GM23338 (cell line): ENCODE results near the gene C14orf180. TPM values are rescaled to one million over a fixed set of nuclear protein-coding genes. Genes with fewer than 3 reads are reported as not detected.

Experiments
- ATAC-seq: fragments of 200-7000 bp; cut with Tn5 transposase; 3 replicates; pipeline ENCODE4 v1.9.1; 2020
- DNase-seq: peaks from one replicate; pipeline ENCODE4 v3.0.0-alpha.2; 2015; ENCODE audit warnings: low spot score
- H2AFZ ChIP-seq: fragments of 200-600 bp; sonication (generic); 2 replicates; pipeline ENCODE4 v1.8.0; 2016; ENCODE audit warnings: antibody characterized with exemption, mild to moderate bottlenecking, moderate library complexity
- H3F3A ChIP-seq: fragments of 200-600 bp; sonication (generic); replicated peaks from 2 replicates; pipeline ENCODE4 v1.8.0; 2017; ENCODE audit warnings: antibody characterized with exemption, mixed run types, low read depth
- H3K27ac ChIP-seq: fragments of 200-600 bp; sonication (generic); 2 replicates; pipeline ENCODE4 v1.6.1; 2016; ENCODE audit warnings: low read depth
- H3K27me3 ChIP-seq: fragments of 200-600 bp; sonication (generic); 2 replicates; pipeline ENCODE4 v1.8.0; 2016; ENCODE audit warnings: mild to moderate bottlenecking, mixed run types, moderate library complexity; ENCODE audit not compliant: insufficient read depth
- H3K36me3 ChIP-seq: fragments of 200-600 bp; sonication (generic); 2 replicates; pipeline ENCODE4 v1.8.0; 2016; ENCODE audit warnings: mild to moderate bottlenecking; ENCODE audit not compliant: insufficient read depth
- H3K4me1 ChIP-seq: fragments of 200-600 bp; sonication (generic); 2 replicates; pipeline ENCODE4 v1.8.0; 2016; ENCODE audit warnings: mild to moderate bottlenecking, moderate library complexity; ENCODE audit not compliant: insufficient read depth
- H3K4me2 ChIP-seq: fragments of 200-600 bp; sonication (generic); 2 replicates; pipeline ENCODE4 v1.7.1; 2017; ENCODE audit warnings: mixed run types
- H3K4me3 ChIP-seq: fragments of 200-600 bp; sonication (generic); 2 replicates; pipeline ENCODE4 v1.6.1; 2016; ENCODE audit warnings: mixed run types
- H3K79me2 ChIP-seq: fragments of 200-600 bp; sonication (generic); replicated peaks from 2 replicates; pipeline ENCODE4 v1.8.0; 2017; ENCODE audit warnings: mild to moderate bottlenecking; ENCODE audit not compliant: insufficient read depth
- H3K9me2 ChIP-seq: fragments of 200-600 bp; sonication (generic); 2 replicates; pipeline ENCODE4 v1.8.0; 2017; ENCODE audit not compliant: insufficient read depth
- H4K20me1 ChIP-seq: fragments of 200-600 bp; sonication (generic); replicated peaks from 2 replicates; pipeline ENCODE4 v1.8.0; 2017; ENCODE audit warnings: mild to moderate bottlenecking; ENCODE audit not compliant: insufficient read depth
- H3K27ac Mint-ChIP-seq: 2 replicates; pipeline ENCODE4 v1.8.0; 2020; ENCODE audit warnings: inconsistent platforms, mild to moderate bottlenecking, moderate library complexity, mixed read lengths
- H3K27me3 Mint-ChIP-seq: 3 replicates; pipeline ENCODE4 v1.8.0; 2022; ENCODE audit warnings: low read depth, mild to moderate bottlenecking, moderate library complexity, mixed read lengths, inconsistent platforms; ENCODE audit not compliant: insufficient read depth, poor library complexity
- H3K36me3 Mint-ChIP-seq: 3 replicates; pipeline ENCODE4 v1.8.0; 2021; ENCODE audit warnings: low read depth, mild to moderate bottlenecking, inconsistent platforms, moderate library complexity, mixed read lengths
- H3K4me1 Mint-ChIP-seq: 3 replicates; pipeline ENCODE4 v1.8.0; 2020; ENCODE audit warnings: mild to moderate bottlenecking, inconsistent platforms, mixed read lengths
- H3K4me3 Mint-ChIP-seq: 3 replicates; pipeline ENCODE4 v1.8.0; 2021; ENCODE audit warnings: moderate library complexity, mild to moderate bottlenecking, inconsistent platforms, mixed read lengths
- H3K9me3 Mint-ChIP-seq: 3 replicates; pipeline ENCODE4 v1.8.0; 2020; ENCODE audit warnings: moderate library complexity, mild to moderate bottlenecking, inconsistent platforms, mixed read lengths
- CREB1 ChIP-seq: fragments of 250-450 bp; sonication (Bioruptor Pico); IDR thresholded peaks from 2 replicates; pipeline ENCODE4 v1.5.0; 2020; ENCODE audit warnings: low read depth, mild to moderate bottlenecking, moderate library complexity
- ETS1 ChIP-seq: IDR thresholded peaks from 2 replicates; pipeline ENCODE4 v1.6.1; 2016; ENCODE audit warnings: antibody characterized with exemption
- EZH2 ChIP-seq: fragments of 200-600 bp; sonication (generic); IDR thresholded peaks from one replicate; pipeline ENCODE4 v1.8.0; 2017; ENCODE audit warnings: antibody characterized with exemption, mild to moderate bottlenecking, low read depth; ENCODE audit not compliant: unreplicated experiment
- EZH2phosphoT487 ChIP-seq: fragments of 200-600 bp; sonication (generic); IDR thresholded peaks from one replicate; pipeline ENCODE4 v1.8.1; 2018; ENCODE audit warnings: antibody characterized with exemption; ENCODE audit not compliant: unreplicated experiment
- JUNB ChIP-seq: IDR thresholded peaks from one replicate; pipeline ENCODE4 v1.6.1; 2016; ENCODE audit warnings: antibody characterized with exemption; ENCODE audit not compliant: unreplicated experiment
- NANOG ChIP-seq: IDR thresholded peaks from 2 replicates; pipeline ENCODE4 v1.6.1; 2016; ENCODE audit warnings: antibody characterized with exemption, borderline replicate concordance
- POLR2AphosphoS5 ChIP-seq: IDR thresholded peaks from 2 replicates; pipeline ENCODE4 v1.6.1; 2016; ENCODE audit warnings: antibody characterized with exemption, low read depth
- STAT1 ChIP-seq: IDR thresholded peaks from one replicate; pipeline ENCODE4 v1.6.1; 2016; ENCODE audit warnings: antibody characterized with exemption; ENCODE audit not compliant: unreplicated experiment
- ZNF114 ChIP-seq: fragments of 250-450 bp; sonication (Bioruptor Pico); IDR thresholded peaks from 2 replicates; pipeline ENCODE4 v1.5.0; 2020; ENCODE audit warnings: mild to moderate bottlenecking, moderate library complexity
- ZNF331 ChIP-seq: fragments of 250-450 bp; sonication (Bioruptor Pico); IDR thresholded peaks from 2 replicates; pipeline ENCODE4 v1.5.0; 2020; ENCODE audit warnings: low read depth, mild to moderate bottlenecking, moderate library complexity
- polyA plus RNA-seq: library from polyadenylated mRNA; unstranded; fragments of >200 nt; fragmentation: Nextera tagmentation; extraction: Ambion mirVana; gene quantifications from 2 replicates; pipeline ENCODE4 v1.2.1, GENCODE V29; 2016
- total RNA-seq: library from RNA; depleted of rRNA; stranded (reverse); fragments of >200 nt; shearing (Covaris generic); gene quantifications from 2 replicates; pipeline ENCODE4 v1.2.3, GENCODE V29; 2014
- TF ChIP-seq, protein P1 (sequence below): fragments of 250-450 bp; sonication (Bioruptor Pico); IDR thresholded peaks from 2 replicates; pipeline ENCODE4 v1.5.0; 2020; ENCODE audit warnings: mild to moderate bottlenecking, moderate library complexity
- TF ChIP-seq, protein P2 (sequence below): IDR thresholded peaks from one replicate; pipeline ENCODE4 v1.6.1; 2018; ENCODE audit warnings: antibody characterized with exemption; ENCODE audit not compliant: unreplicated experiment

The C14orf180 gene
- total and polyA plus RNA-seq, 2 experiments from 2014 or later: not detected

- Mint-ChIP-seq H3K4me3 (no peak overlapping the region), H3K27ac (no peak overlapping the region), H3K36me3 (no peaks in the 10 kb centered on the region), H3K27me3 (peaks cover 4% of the 10 kb centered on the region), H3K9me3 (no peaks in the 10 kb centered on the region), H3K4me1 (peaks cover 3% of the 10 kb centered on the region; the same call in 1 of the 3 replicates)
- DNase-seq (no peak), ATAC-seq (no peak)
- H3F3A ChIP-seq: no peaks in the 10 kb centered on the region
- no peaks in the 10 kb centered on the region for H3K27me3 ChIP-seq
- no peaks in the 10 kb centered on the region for H4K20me1 ChIP-seq
- H3K27ac ChIP-seq: no peak overlapping the region
- H3K9me2 ChIP-seq: no peaks in the 10 kb centered on the region
- H2AFZ ChIP-seq: no peak overlapping the region
- H3K79me2 ChIP-seq: no peaks in the 10 kb centered on the region
- no peak overlapping the region for H3K4me2 ChIP-seq
- H3K36me3 ChIP-seq: no peaks in the 10 kb centered on the region
- H3K4me1 ChIP-seq: no peaks in the 10 kb centered on the region
- TF ChIP-seq JUNB (no peak), ZNF331 (CRISPR knock-in tag) (no peak), NANOG (no peak)
- no peak overlapping the region for H3K4me3 ChIP-seq
Observed at GRCh38 chr14:104573930-104574329, 5.6 kb upstream of the C14orf180 start.

GRCh38 chr14:104574536-104574935 lies 5.0 kb upstream of the C14orf180 start:
- Histone ChIP-seq H3K4me1 (no peaks in the 10 kb centered on the region), H3K36me3 (no peaks in the 10 kb centered on the region), H4K20me1 (no peaks in the 10 kb centered on the region), H3K9me2 (no peaks in the 10 kb centered on the region), H2AFZ (no peak overlapping the region), H3K27me3 (no peaks in the 10 kb centered on the region), H3K4me3 (no peak overlapping the region), H3K4me2 (no peak overlapping the region), H3K79me2 (no peaks in the 10 kb centered on the region), H3F3A (no peaks in the 10 kb centered on the region), H3K27ac (no peak overlapping the region)
- Mint-ChIP-seq H3K27me3 (peaks cover 2% of the 10 kb centered on the region), H3K9me3 (no peaks in the 10 kb centered on the region), H3K4me1 (peaks cover 3% of the 10 kb centered on the region; the same call in 1 of the 3 replicates), H3K27ac (no peak overlapping the region), H3K36me3 (no peaks in the 10 kb centered on the region), H3K4me3 (no peak overlapping the region)
- ATAC-seq (no peak), DNase-seq (no peak)
- TF ChIP-seq ZNF114 (no peak), EZH2phosphoT487 (no peak), STAT1 (no peak), NANOG (no peak), POLR2AphosphoS5 (no peak), ZNF331 (CRISPR knock-in tag) (no peak), JUNB (no peak), EZH2 (no peak), CREB1 (CRISPR knock-in tag) (no peak), ETS1 (no peak)
- TF ChIP-seq, protein P1, sequence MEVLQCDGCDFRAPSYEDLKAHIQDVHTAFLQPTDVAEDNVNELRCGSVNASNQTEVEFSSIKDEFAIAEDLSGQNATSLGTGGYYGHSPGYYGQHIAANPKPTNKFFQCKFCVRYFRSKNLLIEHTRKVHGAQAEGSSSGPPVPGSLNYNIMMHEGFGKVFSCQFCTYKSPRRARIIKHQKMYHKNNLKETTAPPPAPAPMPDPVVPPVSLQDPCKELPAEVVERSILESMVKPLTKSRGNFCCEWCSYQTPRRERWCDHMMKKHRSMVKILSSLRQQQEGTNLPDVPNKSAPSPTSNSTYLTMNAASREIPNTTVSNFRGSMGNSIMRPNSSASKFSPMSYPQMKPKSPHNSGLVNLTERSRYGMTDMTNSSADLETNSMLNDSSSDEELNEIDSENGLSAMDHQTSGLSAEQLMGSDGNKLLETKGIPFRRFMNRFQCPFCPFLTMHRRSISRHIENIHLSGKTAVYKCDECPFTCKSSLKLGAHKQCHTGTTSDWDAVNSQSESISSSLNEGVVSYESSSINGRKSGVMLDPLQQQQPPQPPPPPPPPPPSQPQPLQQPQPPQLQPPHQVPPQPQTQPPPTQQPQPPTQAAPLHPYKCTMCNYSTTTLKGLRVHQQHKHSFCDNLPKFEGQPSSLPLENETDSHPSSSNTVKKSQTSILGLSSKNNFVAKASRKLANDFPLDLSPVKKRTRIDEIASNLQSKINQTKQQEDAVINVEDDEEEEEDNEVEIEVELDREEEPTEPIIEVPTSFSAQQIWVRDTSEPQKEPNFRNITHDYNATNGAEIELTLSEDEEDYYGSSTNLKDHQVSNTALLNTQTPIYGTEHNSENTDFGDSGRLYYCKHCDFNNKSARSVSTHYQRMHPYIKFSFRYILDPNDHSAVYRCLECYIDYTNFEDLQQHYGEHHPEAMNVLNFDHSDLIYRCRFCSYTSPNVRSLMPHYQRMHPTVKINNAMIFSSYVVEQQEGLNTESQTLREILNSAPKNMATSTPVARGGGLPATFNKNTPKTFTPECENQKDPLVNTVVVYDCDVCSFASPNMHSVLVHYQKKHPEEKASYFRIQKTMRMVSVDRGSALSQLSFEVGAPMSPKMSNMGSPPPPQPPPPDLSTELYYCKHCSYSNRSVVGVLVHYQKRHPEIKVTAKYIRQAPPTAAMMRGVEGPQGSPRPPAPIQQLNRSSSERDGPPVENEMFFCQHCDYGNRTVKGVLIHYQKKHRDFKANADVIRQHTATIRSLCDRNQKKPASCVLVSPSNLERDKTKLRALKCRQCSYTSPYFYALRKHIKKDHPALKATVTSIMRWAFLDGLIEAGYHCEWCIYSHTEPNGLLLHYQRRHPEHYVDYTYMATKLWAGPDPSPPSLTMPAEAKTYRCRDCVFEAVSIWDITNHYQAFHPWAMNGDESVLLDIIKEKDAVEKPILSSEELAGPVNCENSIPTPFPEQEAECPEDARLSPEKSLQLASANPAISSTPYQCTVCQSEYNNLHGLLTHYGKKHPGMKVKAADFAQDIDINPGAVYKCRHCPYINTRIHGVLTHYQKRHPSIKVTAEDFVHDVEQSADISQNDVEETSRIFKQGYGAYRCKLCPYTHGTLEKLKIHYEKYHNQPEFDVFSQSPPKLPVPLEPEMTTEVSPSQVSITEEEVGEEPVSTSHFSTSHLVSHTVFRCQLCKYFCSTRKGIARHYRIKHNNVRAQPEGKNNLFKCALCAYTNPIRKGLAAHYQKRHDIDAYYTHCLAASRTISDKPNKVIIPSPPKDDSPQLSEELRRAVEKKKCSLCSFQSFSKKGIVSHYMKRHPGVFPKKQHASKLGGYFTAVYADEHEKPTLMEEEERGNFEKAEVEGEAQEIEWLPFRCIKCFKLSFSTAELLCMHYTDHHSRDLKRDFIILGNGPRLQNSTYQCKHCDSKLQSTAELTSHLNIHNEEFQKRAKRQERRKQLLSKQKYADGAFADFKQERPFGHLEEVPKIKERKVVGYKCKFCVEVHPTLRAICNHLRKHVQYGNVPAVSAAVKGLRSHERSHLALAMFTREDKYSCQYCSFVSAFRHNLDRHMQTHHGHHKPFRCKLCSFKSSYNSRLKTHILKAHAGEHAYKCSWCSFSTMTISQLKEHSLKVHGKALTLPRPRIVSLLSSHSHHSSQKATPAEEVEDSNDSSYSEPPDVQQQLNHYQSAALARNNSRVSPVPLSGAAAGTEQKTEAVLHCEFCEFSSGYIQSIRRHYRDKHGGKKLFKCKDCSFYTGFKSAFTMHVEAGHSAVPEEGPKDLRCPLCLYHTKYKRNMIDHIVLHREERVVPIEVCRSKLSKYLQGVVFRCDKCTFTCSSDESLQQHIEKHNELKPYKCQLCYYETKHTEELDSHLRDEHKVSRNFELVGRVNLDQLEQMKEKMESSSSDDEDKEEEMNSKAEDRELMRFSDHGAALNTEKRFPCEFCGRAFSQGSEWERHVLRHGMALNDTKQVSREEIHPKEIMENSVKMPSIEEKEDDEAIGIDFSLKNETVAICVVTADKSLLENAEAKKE: no peak
- TF ChIP-seq, protein P2, sequence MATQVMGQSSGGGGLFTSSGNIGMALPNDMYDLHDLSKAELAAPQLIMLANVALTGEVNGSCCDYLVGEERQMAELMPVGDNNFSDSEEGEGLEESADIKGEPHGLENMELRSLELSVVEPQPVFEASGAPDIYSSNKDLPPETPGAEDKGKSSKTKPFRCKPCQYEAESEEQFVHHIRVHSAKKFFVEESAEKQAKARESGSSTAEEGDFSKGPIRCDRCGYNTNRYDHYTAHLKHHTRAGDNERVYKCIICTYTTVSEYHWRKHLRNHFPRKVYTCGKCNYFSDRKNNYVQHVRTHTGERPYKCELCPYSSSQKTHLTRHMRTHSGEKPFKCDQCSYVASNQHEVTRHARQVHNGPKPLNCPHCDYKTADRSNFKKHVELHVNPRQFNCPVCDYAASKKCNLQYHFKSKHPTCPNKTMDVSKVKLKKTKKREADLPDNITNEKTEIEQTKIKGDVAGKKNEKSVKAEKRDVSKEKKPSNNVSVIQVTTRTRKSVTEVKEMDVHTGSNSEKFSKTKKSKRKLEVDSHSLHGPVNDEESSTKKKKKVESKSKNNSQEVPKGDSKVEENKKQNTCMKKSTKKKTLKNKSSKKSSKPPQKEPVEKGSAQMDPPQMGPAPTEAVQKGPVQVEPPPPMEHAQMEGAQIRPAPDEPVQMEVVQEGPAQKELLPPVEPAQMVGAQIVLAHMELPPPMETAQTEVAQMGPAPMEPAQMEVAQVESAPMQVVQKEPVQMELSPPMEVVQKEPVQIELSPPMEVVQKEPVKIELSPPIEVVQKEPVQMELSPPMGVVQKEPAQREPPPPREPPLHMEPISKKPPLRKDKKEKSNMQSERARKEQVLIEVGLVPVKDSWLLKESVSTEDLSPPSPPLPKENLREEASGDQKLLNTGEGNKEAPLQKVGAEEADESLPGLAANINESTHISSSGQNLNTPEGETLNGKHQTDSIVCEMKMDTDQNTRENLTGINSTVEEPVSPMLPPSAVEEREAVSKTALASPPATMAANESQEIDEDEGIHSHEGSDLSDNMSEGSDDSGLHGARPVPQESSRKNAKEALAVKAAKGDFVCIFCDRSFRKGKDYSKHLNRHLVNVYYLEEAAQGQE: no peak
